ENCODE data around the gene PLXNB3.
"Not testable (repeated sequence)": the region's sequence is repeated elsewhere in the genome, so short reads cannot be mapped to it uniquely, and the experiment has no call there.

The PLXNB3 gene

GRCh38 chrX:153794897-153795816 is 31.1 kb downstream of the PLXNB3 start:
- DNase-seq = no peak

GRCh38 chrX:153797415-153798015 is 33.5 kb downstream of the PLXNB3 start:
- DNase-seq = no peak

GRCh38 chrX:153799326-153799725 is 35.3 kb downstream of the PLXNB3 start:
- no peak for DNase-seq

GRCh38 chrX:153800177-153800722 is 36.2 kb downstream of the PLXNB3 start:
- DNase-seq = no peak

GRCh38 chrX:153800746-153801145 is 36.7 kb downstream of the PLXNB3 start:
- no peak for DNase-seq

GRCh38 chrX:153801669-153802068 is 37.6 kb downstream of the PLXNB3 start:
- DNase-seq = no peak

- no peak for DNase-seq
Observed at GRCh38 chrX:153802513-153803045, 38.5 kb downstream of the PLXNB3 start.

- DNase-seq = no peak
Observed at GRCh38 chrX:153803211-153804099, 39.4 kb downstream of the PLXNB3 start.

- no peak for DNase-seq
Observed at GRCh38 chrX:153804100-153804595, 40.1 kb downstream of the PLXNB3 start.

- no peak for DNase-seq
Observed at GRCh38 chrX:153804621-153805020, 40.6 kb downstream of the PLXNB3 start.

- no peak for DNase-seq
Observed at GRCh38 chrX:153805436-153805835, 41.4 kb downstream of the PLXNB3 start.

GRCh38 chrX:153806999-153807575 is 43.0 kb downstream of the PLXNB3 start:
- DNase-seq = no peak

GRCh38 chrX:153807976-153808375 is 43.9 kb downstream of the PLXNB3 start:
- no peak for DNase-seq

GRCh38 chrX:153812220-153812619 is 48.2 kb downstream of the PLXNB3 start:
- DNase-seq = no peak

- no peak for DNase-seq
Observed at GRCh38 chrX:153813161-153813560, 49.1 kb downstream of the PLXNB3 start.

- DNase-seq = no peak
Observed at GRCh38 chrX:153814591-153815315, 50.7 kb downstream of the PLXNB3 start.

- no peak for DNase-seq
Observed at GRCh38 chrX:153816831-153817690, 53.0 kb downstream of the PLXNB3 start.

GRCh38 chrX:153818064-153818463 is 54.0 kb downstream of the PLXNB3 start:
- DNase-seq = not testable (repeated sequence)

GRCh38 chrX:153818571-153819383 is 54.7 kb downstream of the PLXNB3 start:
- no peak for DNase-seq

Measured in NCI-H1417 treated with DMSO at 0.1 percent for 48 hours (cell line).